Measurements from ENCODE around the gene SUCLG2.
A peak's percentile ranks its signal among the peaks of the same experiment; 100 is the strongest.

SUCLG2 gene

DNA sequence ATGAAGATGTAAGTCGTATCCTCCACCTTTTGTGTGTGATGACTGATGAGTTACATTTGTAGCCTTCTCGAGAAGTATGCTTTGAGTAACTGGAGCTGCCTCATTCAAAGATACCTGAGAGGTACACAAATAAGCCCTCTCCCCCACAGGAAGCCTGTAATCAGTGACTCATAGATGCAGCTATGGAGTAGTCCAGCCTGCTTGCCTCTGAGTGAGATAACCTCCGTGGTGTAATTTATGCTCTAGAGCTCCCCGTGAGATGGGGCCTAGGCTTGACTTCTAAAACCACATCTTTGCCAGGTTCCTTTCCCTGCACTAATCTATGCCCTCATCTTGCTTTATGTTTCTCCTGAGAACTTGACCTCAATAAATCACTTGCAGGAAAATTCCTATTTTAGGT is 291.7 kb downstream of the SUCLG2 start:
- no peaks in the 10 kb centered on the region for H3K36me3 ChIP-seq (ENCODE audit: control insufficient read depth in 2 of 2, insufficient read depth in 1 of 2, low read length in 2 of 2)
- H3K4me1 ChIP-seq (ENCODE audit: control insufficient read depth, insufficient read depth, low read length), result no peaks in the 10 kb centered on the region
- no peak for TF ChIP-seq ZNF768 (tag by site-specific recombination; IDR thresholded peaks at IDR 0.05)
- peak; percentile 67 for TF ChIP-seq SP7 (tag by site-specific recombination; IDR thresholded peaks at IDR 0.05)
- peak; percentile 48; the same call in 1 of the 2 replicates for TF ChIP-seq GLIS1 (tag by site-specific recombination; IDR thresholded peaks at IDR 0.05)
- CTCF ChIA-PET, result no interaction called here
- POLR2A ChIA-PET, result no interaction called here
- no peak overlapping the region for H3K4me3 ChIP-seq (ENCODE audit: low read depth, low read length)
- no peaks in the 10 kb centered on the region for H3K9me3 ChIP-seq (ENCODE audit: control insufficient read depth, insufficient read depth, low read depth, low read length)
- no peak overlapping the region for H3K27ac ChIP-seq (ENCODE audit: extremely low read depth, low read depth, low read length)

DNA sequence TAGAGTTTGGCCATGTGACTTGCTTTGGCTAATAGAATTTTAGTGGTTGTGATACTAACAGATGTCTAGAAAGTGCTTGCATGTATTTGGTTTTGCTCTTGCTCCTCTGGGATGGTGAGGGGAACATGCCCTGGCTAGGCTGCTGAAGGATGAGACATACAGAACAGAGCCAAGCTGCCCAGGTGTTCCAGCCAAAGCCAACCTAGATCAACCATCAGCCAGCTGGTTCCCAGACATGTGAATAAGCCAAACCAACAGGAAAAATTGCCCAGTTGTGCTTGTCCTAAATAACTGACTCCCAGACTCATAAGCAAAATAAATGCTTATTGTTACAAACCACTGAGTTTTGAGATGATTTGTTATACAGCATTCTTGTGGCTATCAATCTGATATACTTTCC is 292.6 kb downstream of the SUCLG2 start:
- no peak for TF ChIP-seq ZNF585B (tag by site-specific recombination; IDR thresholded peaks at IDR 0.05)
- no peak for TF ChIP-seq ZNF768 (tag by site-specific recombination; IDR thresholded peaks at IDR 0.05)
- TF ChIP-seq ZBTB8A (tag by site-specific recombination; IDR thresholded peaks at IDR 0.05), result no peak
- no peak for TF ChIP-seq KLF9 (tag by site-specific recombination; IDR thresholded peaks at IDR 0.05; ENCODE audit: low read depth)
- TF ChIP-seq ZIC2 (tag by site-specific recombination; IDR thresholded peaks at IDR 0.05), result no peak
- TF ChIP-seq, protein P1, sequence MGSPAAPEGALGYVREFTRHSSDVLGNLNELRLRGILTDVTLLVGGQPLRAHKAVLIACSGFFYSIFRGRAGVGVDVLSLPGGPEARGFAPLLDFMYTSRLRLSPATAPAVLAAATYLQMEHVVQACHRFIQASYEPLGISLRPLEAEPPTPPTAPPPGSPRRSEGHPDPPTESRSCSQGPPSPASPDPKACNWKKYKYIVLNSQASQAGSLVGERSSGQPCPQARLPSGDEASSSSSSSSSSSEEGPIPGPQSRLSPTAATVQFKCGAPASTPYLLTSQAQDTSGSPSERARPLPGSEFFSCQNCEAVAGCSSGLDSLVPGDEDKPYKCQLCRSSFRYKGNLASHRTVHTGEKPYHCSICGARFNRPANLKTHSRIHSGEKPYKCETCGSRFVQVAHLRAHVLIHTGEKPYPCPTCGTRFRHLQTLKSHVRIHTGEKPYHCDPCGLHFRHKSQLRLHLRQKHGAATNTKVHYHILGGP (tag by site-specific recombination; IDR thresholded peaks at IDR 0.05), result no peak
- TF ChIP-seq, protein P2, sequence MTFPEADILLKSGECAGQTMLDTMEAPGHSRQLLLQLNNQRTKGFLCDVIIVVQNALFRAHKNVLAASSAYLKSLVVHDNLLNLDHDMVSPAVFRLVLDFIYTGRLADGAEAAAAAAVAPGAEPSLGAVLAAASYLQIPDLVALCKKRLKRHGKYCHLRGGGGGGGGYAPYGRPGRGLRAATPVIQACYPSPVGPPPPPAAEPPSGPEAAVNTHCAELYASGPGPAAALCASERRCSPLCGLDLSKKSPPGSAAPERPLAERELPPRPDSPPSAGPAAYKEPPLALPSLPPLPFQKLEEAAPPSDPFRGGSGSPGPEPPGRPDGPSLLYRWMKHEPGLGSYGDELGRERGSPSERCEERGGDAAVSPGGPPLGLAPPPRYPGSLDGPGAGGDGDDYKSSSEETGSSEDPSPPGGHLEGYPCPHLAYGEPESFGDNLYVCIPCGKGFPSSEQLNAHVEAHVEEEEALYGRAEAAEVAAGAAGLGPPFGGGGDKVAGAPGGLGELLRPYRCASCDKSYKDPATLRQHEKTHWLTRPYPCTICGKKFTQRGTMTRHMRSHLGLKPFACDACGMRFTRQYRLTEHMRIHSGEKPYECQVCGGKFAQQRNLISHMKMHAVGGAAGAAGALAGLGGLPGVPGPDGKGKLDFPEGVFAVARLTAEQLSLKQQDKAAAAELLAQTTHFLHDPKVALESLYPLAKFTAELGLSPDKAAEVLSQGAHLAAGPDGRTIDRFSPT (tag by site-specific recombination; IDR thresholded peaks at IDR 0.05), result no peak
- TF ChIP-seq ZBTB20 (tag by site-specific recombination; IDR thresholded peaks at IDR 0.05), result no peak
- no peak for TF ChIP-seq ZNF132 (tag by site-specific recombination; IDR thresholded peaks at IDR 0.05; ENCODE audit: borderline replicate concordance)
- no peak for TF ChIP-seq ZNF785 (tag by site-specific recombination; IDR thresholded peaks at IDR 0.05)
- TF ChIP-seq SCRT1 (tag by site-specific recombination; IDR thresholded peaks at IDR 0.05; ENCODE audit: borderline replicate concordance), result no peak
- TF ChIP-seq ZNF202 (tag by site-specific recombination; IDR thresholded peaks at IDR 0.05; ENCODE audit: borderline replicate concordance), result no peak
- TF ChIP-seq, protein P3, sequence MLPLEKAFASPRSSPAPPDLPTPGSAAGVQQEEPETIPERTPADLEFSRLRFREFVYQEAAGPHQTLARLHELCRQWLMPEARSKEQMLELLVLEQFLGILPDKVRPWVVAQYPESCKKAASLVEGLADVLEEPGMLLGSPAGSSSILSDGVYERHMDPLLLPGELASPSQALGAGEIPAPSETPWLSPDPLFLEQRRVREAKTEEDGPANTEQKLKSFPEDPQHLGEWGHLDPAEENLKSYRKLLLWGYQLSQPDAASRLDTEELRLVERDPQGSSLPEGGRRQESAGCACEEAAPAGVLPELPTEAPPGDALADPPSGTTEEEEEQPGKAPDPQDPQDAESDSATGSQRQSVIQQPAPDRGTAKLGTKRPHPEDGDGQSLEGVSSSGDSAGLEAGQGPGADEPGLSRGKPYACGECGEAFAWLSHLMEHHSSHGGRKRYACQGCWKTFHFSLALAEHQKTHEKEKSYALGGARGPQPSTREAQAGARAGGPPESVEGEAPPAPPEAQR (tag by site-specific recombination; IDR thresholded peaks at IDR 0.05), result no peak
- TF ChIP-seq HOXC10 (CRISPR knock-in tag; IDR thresholded peaks at IDR 0.05), result no peak
- TF ChIP-seq ZFP69B (tag by site-specific recombination; IDR thresholded peaks at IDR 0.05), result no peak
- no peak for TF ChIP-seq ZNF311 (tag by site-specific recombination; IDR thresholded peaks at IDR 0.05; ENCODE audit: borderline replicate concordance)
- TF ChIP-seq ZNF114 (tag by site-specific recombination; IDR thresholded peaks at IDR 0.05), result no peak
- no peak overlapping the region for H3K27ac ChIP-seq (ENCODE audit: extremely low read depth, low read depth, low read length)
- no peak overlapping the region for H3K4me3 ChIP-seq (ENCODE audit: low read depth, low read length)
- H3K9me3 ChIP-seq (ENCODE audit: control insufficient read depth, insufficient read depth, low read depth, low read length), result no peaks in the 10 kb centered on the region
- H3K36me3 ChIP-seq (ENCODE audit: control insufficient read depth in 2 of 2, insufficient read depth in 1 of 2, low read length in 2 of 2), result no peaks in the 10 kb centered on the region
- no peaks in the 10 kb centered on the region for H3K4me1 ChIP-seq (ENCODE audit: control insufficient read depth, insufficient read depth, low read length)
- ChIA-PET POLR2A (no interaction called here), CTCF (no interaction called here)

DNA sequence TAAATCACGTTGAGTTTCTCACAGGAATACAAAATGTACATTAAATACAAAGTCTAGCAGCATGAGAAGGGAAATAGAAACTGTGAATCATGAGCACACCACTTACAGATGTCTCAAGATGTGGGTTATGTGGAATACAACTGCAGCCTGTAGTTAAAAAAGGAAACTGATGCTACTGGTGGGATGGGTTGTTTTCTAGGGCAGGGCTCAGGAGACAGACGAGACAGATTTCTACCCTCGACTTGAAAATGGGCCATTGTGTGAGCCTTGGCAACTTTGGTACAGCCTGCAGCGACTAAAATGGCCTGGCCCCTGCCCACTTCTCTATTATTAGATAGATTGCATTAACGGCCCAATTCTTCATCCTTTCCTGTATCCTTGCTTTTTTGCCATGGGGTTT is 293.1 kb downstream of the SUCLG2 start:
- H3K4me3 ChIP-seq (ENCODE audit: low read depth, low read length), result no peak overlapping the region
- H3K27ac ChIP-seq (ENCODE audit: extremely low read depth, low read depth, low read length), result no peak overlapping the region
- no peaks in the 10 kb centered on the region for H3K9me3 ChIP-seq (ENCODE audit: control insufficient read depth, insufficient read depth, low read depth, low read length)
- no peaks in the 10 kb centered on the region for H3K4me1 ChIP-seq (ENCODE audit: control insufficient read depth, insufficient read depth, low read length)
- no peaks in the 10 kb centered on the region for H3K36me3 ChIP-seq (ENCODE audit: control insufficient read depth in 2 of 2, insufficient read depth in 1 of 2, low read length in 2 of 2)
- POLR2A ChIA-PET, result no interaction called here
- CTCF ChIA-PET, result interaction anchor here (0.6 kb wide), 1 partner anchor 625 kb away, joined by 3 read pairs; no protein-coding TSS in a partner anchor
- TF ChIP-seq ZNF146 (tag by site-specific recombination; IDR thresholded peaks at IDR 0.05) (no peak), ZNF311 (tag by site-specific recombination; IDR thresholded peaks at IDR 0.05; ENCODE audit: borderline replicate concordance) (no peak), ZNF10 (tag by site-specific recombination; IDR thresholded peaks at IDR 0.05) (no peak), MYNN (tag by site-specific recombination; IDR thresholded peaks at IDR 0.05; ENCODE audit: borderline replicate concordance) (no peak), HOXC10 (CRISPR knock-in tag; IDR thresholded peaks at IDR 0.05) (no peak), ZBTB48 (tag by site-specific recombination; IDR thresholded peaks at IDR 0.05) (no peak), ZNF184 (tag by site-specific recombination; IDR thresholded peaks at IDR 0.05) (no peak)
- TF ChIP-seq, protein P4, sequence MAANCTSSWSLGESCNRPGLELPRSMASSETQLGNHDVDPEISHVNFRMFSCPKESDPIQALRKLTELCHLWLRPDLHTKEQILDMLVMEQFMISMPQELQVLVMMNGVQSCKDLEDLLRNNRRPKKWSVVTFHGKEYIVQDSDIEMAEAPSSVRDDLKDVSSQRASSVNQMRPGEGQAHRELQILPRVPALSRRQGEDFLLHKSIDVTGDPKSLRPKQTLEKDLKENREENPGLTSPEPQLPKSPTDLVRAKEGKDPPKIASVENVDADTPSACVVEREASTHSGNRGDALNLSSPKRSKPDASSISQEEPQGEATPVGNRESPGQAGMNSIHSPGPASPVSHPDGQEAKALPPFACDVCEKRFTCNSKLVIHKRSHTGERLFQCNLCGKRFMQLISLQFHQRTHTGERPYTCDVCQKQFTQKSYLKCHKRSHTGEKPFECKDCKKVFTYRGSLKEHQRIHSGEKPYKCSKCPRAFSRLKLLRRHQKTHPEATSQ (tag by site-specific recombination; IDR thresholded peaks at IDR 0.05), result no peak
- TF ChIP-seq, protein P5, sequence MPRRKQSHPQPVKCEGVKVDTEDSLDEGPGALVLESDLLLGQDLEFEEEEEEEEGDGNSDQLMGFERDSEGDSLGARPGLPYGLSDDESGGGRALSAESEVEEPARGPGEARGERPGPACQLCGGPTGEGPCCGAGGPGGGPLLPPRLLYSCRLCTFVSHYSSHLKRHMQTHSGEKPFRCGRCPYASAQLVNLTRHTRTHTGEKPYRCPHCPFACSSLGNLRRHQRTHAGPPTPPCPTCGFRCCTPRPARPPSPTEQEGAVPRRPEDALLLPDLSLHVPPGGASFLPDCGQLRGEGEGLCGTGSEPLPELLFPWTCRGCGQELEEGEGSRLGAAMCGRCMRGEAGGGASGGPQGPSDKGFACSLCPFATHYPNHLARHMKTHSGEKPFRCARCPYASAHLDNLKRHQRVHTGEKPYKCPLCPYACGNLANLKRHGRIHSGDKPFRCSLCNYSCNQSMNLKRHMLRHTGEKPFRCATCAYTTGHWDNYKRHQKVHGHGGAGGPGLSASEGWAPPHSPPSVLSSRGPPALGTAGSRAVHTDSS (tag by site-specific recombination; IDR thresholded peaks at IDR 0.05), result no peak
